NCI-H2081 (cell line): ENCODE results near the gene PUS7.
"Not testable (repeated sequence)": the region's sequence is repeated elsewhere in the genome, so short reads cannot be mapped to it uniquely, and the experiment has no call there.

Source experiments
- DNase-seq, 2 experiments: peaks; one replicate each; lab custom pipeline; 2025; lab: John Stamatoyannopoulos, UW

Gene PUS7

GRCh38 chr7:105521717-105522463, at the start of gene PUS7:
Gene PUS7 (minus strand): TSS chr7:105522271. CDS start chr7:105508512, 13,759 bp downstream.
- peak; percentile 92 to 94 for DNase-seq

GRCh38 chr7:105567821-105568220, 45.8 kb upstream of the PUS7 start:
- DNase-seq: no peak

GRCh38 chr7:105567024-105567423, 45.0 kb upstream of the PUS7 start:
- DNase-seq: no peak

GRCh38 chr7:105565190-105565589, 43.1 kb upstream of the PUS7 start:
- no peak for DNase-seq

- no peak for DNase-seq
Observed at GRCh38 chr7:105559926-105560325, 37.9 kb upstream of the PUS7 start.

- no peak for DNase-seq
Observed at GRCh38 chr7:105538339-105538738, 16.3 kb upstream of the PUS7 start.

GRCh38 chr7:105532709-105533460, 10.8 kb upstream of the PUS7 start:
- DNase-seq: no peak

- DNase-seq: peak; percentile 94 to 95
Observed at GRCh38 chr7:105531792-105532671, 10.0 kb upstream of the PUS7 start, which contains the start of gene RINT1. Gene RINT1 (plus strand): TSS chr7:105532201. CDS start chr7:105532316, 115 bp downstream.

GRCh38 chr7:105530546-105530945, 8.5 kb upstream of the PUS7 start:
- no peak for DNase-seq

- no peak for DNase-seq
Observed at GRCh38 chr7:105530126-105530525, 8.1 kb upstream of the PUS7 start.

GRCh38 chr7:105527737-105528136, 5.7 kb upstream of the PUS7 start:
- not testable (repeated sequence) for DNase-seq

- DNase-seq: no peak
Observed at GRCh38 chr7:105524840-105525239, 2.8 kb upstream of the PUS7 start.

GRCh38 chr7:105524423-105524822, 2.4 kb upstream of the PUS7 start:
- not testable (repeated sequence) for DNase-seq

GRCh38 chr7:105521027-105521716, 899 bp downstream of the PUS7 start:
- peak; percentile 48 to 79 for DNase-seq

- not testable (repeated sequence) for DNase-seq
Observed at GRCh38 chr7:105520620-105521019, 1.5 kb downstream of the PUS7 start.

GRCh38 chr7:105519353-105519752, 2.7 kb downstream of the PUS7 start:
- DNase-seq: no peak

- DNase-seq: not testable (repeated sequence)
Observed at GRCh38 chr7:105515610-105516009, 6.5 kb downstream of the PUS7 start.

- no peak for DNase-seq
Observed at GRCh38 chr7:105512926-105513526, 9.0 kb downstream of the PUS7 start.

- no peak for DNase-seq
Observed at GRCh38 chr7:105512415-105512814, 9.7 kb downstream of the PUS7 start.

- DNase-seq: no peak
Observed at GRCh38 chr7:105502173-105502572, 19.9 kb downstream of the PUS7 start.

- no peak for DNase-seq
Observed at GRCh38 chr7:105497016-105497415, 25.1 kb downstream of the PUS7 start.
